Measurements from ENCODE around the gene DSTYK.

DSTYK gene

DNA sequence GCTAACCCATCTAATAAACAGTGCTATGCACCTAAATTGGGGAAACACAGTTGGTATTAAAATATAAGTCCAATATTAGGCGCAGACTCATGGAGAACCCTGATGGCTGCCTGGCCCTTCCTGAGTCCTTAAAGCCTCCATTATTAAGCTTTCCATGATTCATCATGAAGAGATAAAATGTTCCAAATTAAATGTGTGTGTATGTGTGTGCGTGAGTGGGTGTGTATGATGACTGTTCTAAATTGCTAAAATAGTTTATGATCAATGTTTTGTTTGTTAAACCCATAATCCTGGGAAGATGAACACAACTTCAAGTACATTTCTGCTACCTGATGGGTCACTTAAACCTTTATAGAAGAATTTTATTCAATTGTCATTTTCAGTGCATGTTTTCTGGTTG, 83.5 kb downstream of the DSTYK start:
- DNase-seq (ENCODE audit: low spot score) = no peak

DNA sequence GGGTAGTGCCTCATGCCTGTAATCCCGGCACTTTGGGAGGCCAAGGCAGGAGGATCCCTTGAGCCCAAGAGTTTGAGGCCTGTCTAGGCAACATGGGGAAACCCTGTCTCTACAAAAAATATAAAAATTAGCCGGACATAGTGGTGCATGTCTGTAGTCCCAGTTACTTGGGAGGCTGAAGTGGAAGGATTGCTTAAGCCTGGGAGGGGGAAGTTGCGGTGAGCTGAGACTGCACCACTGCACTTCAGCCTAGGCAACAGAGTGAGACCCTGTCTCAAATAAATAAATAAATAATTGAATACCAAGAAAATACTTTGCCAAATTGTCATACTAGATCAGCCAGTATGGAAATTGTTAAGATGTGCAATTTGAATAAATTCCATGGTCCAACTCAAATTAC, 83.9 kb downstream of the DSTYK start:
- DNase-seq (ENCODE audit: low spot score) = no peak

- DNase-seq (ENCODE audit: low spot score) = no peak
Observed at GRCh38 chr1:205124726-205125125, 86.8 kb downstream of the DSTYK start.

GRCh38 chr1:205122489-205122882, 89.0 kb downstream of the DSTYK start:
- no peak for DNase-seq (ENCODE audit: low spot score)

GRCh38 chr1:205121660-205122488, 89.6 kb downstream of the DSTYK start, which contains the start of gene RBBP5:
Gene RBBP5, minus strand, starts transcription at chr1:205121978. Its CDS starts 105 bp downstream, at chr1:205121873.
- peak; percentile 96 for DNase-seq (ENCODE audit: low spot score)

DNA sequence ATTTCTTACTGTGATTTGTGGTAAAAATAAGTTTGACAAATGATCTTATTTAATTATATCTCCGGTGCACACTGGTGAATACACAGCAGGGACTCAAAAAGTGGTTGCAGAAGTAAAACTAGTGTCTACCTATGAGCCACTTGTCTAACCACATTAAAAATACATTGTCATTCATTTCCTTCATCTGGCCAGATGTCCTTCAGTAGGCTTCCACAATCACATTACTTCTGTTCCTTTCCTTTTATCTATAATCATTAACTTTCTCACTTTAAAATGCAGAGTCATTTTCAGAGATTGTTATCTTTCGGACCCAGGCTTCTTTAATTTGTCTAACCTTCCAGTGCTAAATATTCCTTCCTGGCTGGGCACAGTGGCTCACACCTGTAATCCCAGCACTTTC, 92.8 kb downstream of the DSTYK start:
- DNase-seq (ENCODE audit: low spot score) = no peak

DNA sequence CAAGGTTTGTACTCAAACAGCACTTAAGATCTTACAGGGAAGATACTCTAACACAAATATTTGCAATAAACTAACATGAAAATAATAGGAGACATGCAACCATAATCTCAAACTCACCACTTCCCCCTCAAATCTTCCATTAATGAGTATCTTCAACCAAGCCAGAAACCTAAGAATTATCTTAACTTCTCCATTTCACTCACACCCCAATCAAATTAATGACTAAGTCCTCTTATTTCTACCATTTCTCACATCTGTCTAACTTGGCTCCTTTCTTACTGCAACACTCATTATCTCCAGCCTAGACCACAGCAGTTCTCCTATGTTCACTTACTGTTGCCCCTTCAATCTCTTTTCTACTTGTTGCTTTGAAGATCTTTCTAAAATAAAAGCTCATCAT, 100.1 kb downstream of the DSTYK start:
- no peak for DNase-seq (ENCODE audit: low spot score)

DNA sequence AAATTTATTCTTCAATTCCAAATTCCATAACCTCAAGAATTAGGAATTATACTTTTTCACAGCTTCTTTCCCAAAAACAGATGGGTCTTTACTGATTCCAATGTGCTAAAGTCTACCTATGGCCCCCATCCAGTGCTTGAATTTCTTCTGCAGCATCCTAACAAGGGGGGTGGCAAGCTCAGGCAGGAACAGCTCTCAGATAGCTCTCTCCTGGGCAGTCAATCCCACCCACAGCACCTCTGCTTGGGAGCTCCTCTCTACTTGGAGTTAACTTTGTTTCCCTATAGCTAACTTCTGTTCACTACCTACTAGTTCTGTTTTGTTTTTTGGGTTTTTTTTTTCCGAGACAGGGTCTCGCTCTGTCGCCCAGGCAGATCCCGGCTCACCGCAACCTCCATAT, 101.8 kb downstream of the DSTYK start:
- DNase-seq (ENCODE audit: low spot score) = no peak

GRCh38 chr1:205109269-205109668, 102.2 kb downstream of the DSTYK start:
- no peak for DNase-seq (ENCODE audit: low spot score)

- DNase-seq (ENCODE audit: low spot score) = no peak
Observed at GRCh38 chr1:205108464-205108863, 103.0 kb downstream of the DSTYK start.

DNA sequence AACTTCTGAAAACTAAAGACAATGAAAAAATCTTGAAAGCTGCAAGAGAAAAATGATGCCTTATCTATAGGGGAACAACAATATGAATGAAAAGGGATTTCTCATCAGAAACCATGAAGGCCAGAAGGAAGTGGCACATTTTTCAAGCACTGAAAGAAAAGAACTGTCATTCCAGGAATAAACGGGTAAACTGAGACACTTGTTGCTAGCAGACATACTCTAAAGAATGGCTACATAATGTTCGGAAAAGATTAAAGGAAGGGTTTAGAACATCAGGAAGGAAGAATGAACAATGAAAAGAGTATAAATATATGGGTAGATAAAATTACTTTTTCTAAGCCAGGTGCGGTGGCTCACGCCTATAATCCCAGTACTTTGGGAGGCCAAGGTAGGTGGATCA, 104.2 kb downstream of the DSTYK start:
- no peak for DNase-seq (ENCODE audit: low spot score)

DNA sequence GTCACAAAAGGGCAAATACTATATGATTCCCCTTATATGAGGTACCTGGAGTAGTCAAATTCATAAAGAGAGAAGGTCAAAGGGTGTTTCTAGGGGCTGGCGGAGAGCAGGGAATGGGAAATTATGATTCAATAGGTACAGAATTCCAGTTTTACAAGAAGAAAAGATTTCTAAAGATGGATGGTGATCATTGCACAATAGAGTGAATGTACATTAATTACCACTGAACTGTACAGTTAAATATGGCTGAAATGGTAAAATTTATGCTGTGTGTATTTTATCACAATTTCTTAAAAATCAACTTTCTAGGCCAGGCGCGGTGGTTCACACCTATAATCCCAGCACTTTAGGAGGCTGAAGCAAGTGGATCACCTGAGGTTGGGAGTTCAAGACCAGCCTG, 109.1 kb downstream of the DSTYK start:
- no peak for DNase-seq (ENCODE audit: low spot score)

DNA sequence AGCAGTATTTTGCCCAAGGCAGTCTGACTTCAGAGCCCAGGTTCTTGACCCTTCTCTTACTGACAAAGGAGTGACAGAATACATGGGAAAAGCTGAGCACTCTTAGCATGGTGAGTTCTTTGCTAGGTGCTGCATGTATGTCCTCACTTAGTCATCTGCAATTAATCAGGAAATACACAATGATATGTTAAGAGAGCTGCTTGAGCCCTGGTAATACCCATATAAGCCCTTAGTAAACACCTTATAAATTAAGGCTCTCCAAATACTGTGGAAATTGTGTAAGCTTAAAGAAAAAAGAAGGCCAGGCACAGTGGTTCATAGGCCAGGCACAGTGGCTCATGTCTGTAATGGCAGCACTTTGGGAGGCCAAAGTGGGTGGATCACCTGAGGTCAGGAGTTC, 113.3 kb downstream of the DSTYK start:
- no peak for DNase-seq (ENCODE audit: low spot score)

DNA sequence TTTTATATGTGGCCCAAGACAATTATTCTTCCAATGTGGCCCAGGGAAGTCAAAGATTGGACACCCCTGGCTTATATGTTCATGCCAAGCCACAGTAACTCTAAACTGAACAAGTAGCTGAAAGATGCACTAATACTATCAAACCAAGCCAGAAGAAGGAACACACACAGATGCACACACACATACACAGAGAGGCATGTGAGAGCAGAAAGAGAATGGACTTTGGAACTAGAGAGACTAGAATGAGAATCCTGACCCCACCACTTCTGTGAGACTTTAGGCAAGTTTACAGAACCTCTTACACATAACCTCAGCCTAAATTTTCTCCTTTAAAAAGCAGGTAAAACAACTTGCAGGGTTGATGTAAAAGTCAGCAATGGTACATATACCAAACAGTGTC, 116.1 kb downstream of the DSTYK start:
- no peak for DNase-seq (ENCODE audit: low spot score)

All from AG20443 (cell line).